Astrocyte (in vitro differentiated cells and primary cell): Measurements from ENCODE around the gene CCDC69. TPM values are rescaled to one million over a fixed set of nuclear protein-coding genes. Genes with fewer than 3 reads are reported as not detected.

ENCODE experiments used
- DNase-seq: peaks from one replicate; pipeline ENCODE4 v3.0.0-alpha.2; 2010; ENCODE audit warnings: low read depth
- FAIRE-seq: peaks from 2 replicates; lab custom pipeline; 2011; peaks lifted over from hg19 to GRCh38; lab: Jason Lieb, UNC
- H2AFZ ChIP-seq: 2 replicates; pipeline ENCODE4 v1.6.0; 2012; ENCODE audit warnings: low read depth, low read length, inconsistent platforms
- H3K27ac ChIP-seq: 2 replicates; pipeline ENCODE4 v1.5.1; 2011; ENCODE audit warnings: low read depth, low read length, inconsistent platforms
- H3K27me3 ChIP-seq: 2 replicates; pipeline ENCODE4 v1.6.0; 2011; ENCODE audit warnings: low read length, inconsistent platforms; ENCODE audit not compliant: insufficient read depth
- H3K36me3 ChIP-seq: 2 replicates; pipeline ENCODE4 v1.5.1; 2011; ENCODE audit warnings: low read length, inconsistent platforms; ENCODE audit not compliant: insufficient read depth
- H3K4me1 ChIP-seq: 2 replicates; pipeline ENCODE4 v1.5.1; 2011; ENCODE audit warnings: low read length, inconsistent platforms; ENCODE audit not compliant: insufficient read depth
- H3K4me2 ChIP-seq: 2 replicates; pipeline ENCODE4 v1.6.0; 2012; ENCODE audit warnings: low read length, inconsistent platforms
- H3K4me3 ChIP-seq: 2 replicates; pipeline ENCODE4 v1.5.1; 2011; ENCODE audit warnings: low read depth, mild to moderate bottlenecking, low read length, inconsistent platforms; ENCODE audit not compliant: insufficient read depth
- H3K79me2 ChIP-seq: 2 replicates; pipeline ENCODE4 v1.6.0; 2012; ENCODE audit warnings: mild to moderate bottlenecking, low read length, inconsistent platforms; ENCODE audit not compliant: insufficient read depth
- H3K9ac ChIP-seq: 2 replicates; pipeline ENCODE4 v1.6.0; 2012; ENCODE audit warnings: mild to moderate bottlenecking, low read length, inconsistent platforms
- H3K9me3 ChIP-seq: 2 replicates; pipeline ENCODE4 v1.5.1; 2012; ENCODE audit warnings: low read depth, mild to moderate bottlenecking, low read length, inconsistent platforms; ENCODE audit not compliant: insufficient read depth
- H4K20me1 ChIP-seq: 2 replicates; pipeline ENCODE4 v1.6.0; 2012; ENCODE audit warnings: low read length, inconsistent platforms; ENCODE audit not compliant: insufficient read depth
- H3K27ac Mint-ChIP-seq: one replicate; pipeline ENCODE4 v1.8.0; 2021; ENCODE audit warnings: mild to moderate bottlenecking, mixed read lengths; ENCODE audit not compliant: unreplicated experiment
- H3K27me3 Mint-ChIP-seq: one replicate; pipeline ENCODE4 v1.8.0; 2021; ENCODE audit warnings: low read depth, mixed read lengths; ENCODE audit not compliant: unreplicated experiment
- H3K36me3 Mint-ChIP-seq: one replicate; pipeline ENCODE4 v1.8.0; 2021; ENCODE audit warnings: low read depth, mixed read lengths; ENCODE audit not compliant: unreplicated experiment
- H3K4me1 Mint-ChIP-seq: one replicate; pipeline ENCODE4 v1.8.0; 2021; ENCODE audit warnings: low read depth, mixed read lengths; ENCODE audit not compliant: unreplicated experiment
- H3K4me3 Mint-ChIP-seq: one replicate; pipeline ENCODE4 v1.8.0; 2021; ENCODE audit warnings: mild to moderate bottlenecking, moderate library complexity, mixed read lengths; ENCODE audit not compliant: unreplicated experiment
- H3K9me3 Mint-ChIP-seq: one replicate; pipeline ENCODE4 v1.8.0; 2021; ENCODE audit warnings: mild to moderate bottlenecking, mixed read lengths; ENCODE audit not compliant: unreplicated experiment
- CTCF ChIP-seq: IDR thresholded peaks from 2 replicates; pipeline ENCODE4 v1.5.1; 2011; ENCODE audit warnings: low read depth, mild to moderate bottlenecking, inconsistent platforms, low read length, moderate library complexity; ENCODE audit not compliant: insufficient read depth
- EZH2 ChIP-seq: IDR thresholded peaks from 2 replicates; pipeline ENCODE4 v1.6.1; 2012; ENCODE audit warnings: mild to moderate bottlenecking, low read length, inconsistent platforms; ENCODE audit not compliant: insufficient read depth
- total RNA-seq: library from RNA; stranded (reverse); gene quantifications from 2 replicates; pipeline ENCODE4 v1.2.1, GENCODE V29; 2021

Gene CCDC69
- total RNA-seq, 1 donor from 2014 or later: 4.1 TPM

- Histone ChIP-seq H3K4me1 (peaks cover 5% of the 10 kb centered on the region), H3K4me3 (no peak overlapping the region), H3K79me2 (no peaks in the 10 kb centered on the region), H3K9me3 (no peaks in the 10 kb centered on the region), H3K27me3 (no peaks in the 10 kb centered on the region), H3K9ac (no peak overlapping the region), H3K4me2 (no peak overlapping the region), H3K36me3 (no peaks in the 10 kb centered on the region), H4K20me1 (no peaks in the 10 kb centered on the region), H2AFZ (no peak overlapping the region), H3K27ac (no peak overlapping the region)
- no peak for TF ChIP-seq EZH2
- TF ChIP-seq CTCF: no peak
- no peak for FAIRE-seq
- Mint-ChIP-seq H3K27me3 (no peaks in the 10 kb centered on the region), H3K4me3 (no peak overlapping the region), H3K4me1 (peaks cover 11% of the 10 kb centered on the region), H3K36me3 (peaks cover 2% of the 10 kb centered on the region), H3K27ac (no peak overlapping the region), H3K9me3 (peaks cover 5% of the 10 kb centered on the region)
- no peak for DNase-seq
Observed at GRCh38 chr5:151259931-151260330, 36.0 kb upstream of the CCDC69 start.

GRCh38 chr5:151258816-151259215 is 34.9 kb upstream of the CCDC69 start:
- Histone ChIP-seq H3K79me2 (no peaks in the 10 kb centered on the region), H3K27me3 (no peaks in the 10 kb centered on the region), H3K36me3 (no peaks in the 10 kb centered on the region), H3K27ac (no peak overlapping the region), H3K4me1 (peaks cover under 1% of the 10 kb centered on the region), H3K9me3 (no peaks in the 10 kb centered on the region), H3K4me3 (no peak overlapping the region), H3K4me2 (no peak overlapping the region), H3K9ac (no peak overlapping the region), H4K20me1 (no peaks in the 10 kb centered on the region), H2AFZ (no peak overlapping the region)
- TF ChIP-seq EZH2: no peak
- TF ChIP-seq CTCF: no peak
- peaks cover 2% of the 10 kb centered on the region for H3K36me3 Mint-ChIP-seq
- no peak overlapping the region for H3K4me3 Mint-ChIP-seq
- FAIRE-seq (no peak), DNase-seq (no peak)
- no peaks in the 10 kb centered on the region for H3K27me3 Mint-ChIP-seq
- H3K27ac Mint-ChIP-seq: no peak overlapping the region
- H3K9me3 Mint-ChIP-seq: peaks cover 5% of the 10 kb centered on the region
- peaks cover 7% of the 10 kb centered on the region for H3K4me1 Mint-ChIP-seq

GRCh38 chr5:151258201-151258611 is 34.3 kb upstream of the CCDC69 start:
- peaks cover 7% of the 10 kb centered on the region for H3K4me1 ChIP-seq
- H3K4me2 ChIP-seq: no peak overlapping the region
- no peak for FAIRE-seq
- H3K4me3 ChIP-seq: no peak overlapping the region
- H3K79me2 ChIP-seq: peaks cover 5% of the 10 kb centered on the region
- TF ChIP-seq CTCF (no peak), EZH2 (no peak)
- H3K27me3 ChIP-seq: no peaks in the 10 kb centered on the region
- no peak overlapping the region for H3K9ac ChIP-seq
- H3K9me3 ChIP-seq: no peaks in the 10 kb centered on the region
- no peak for DNase-seq
- no peaks in the 10 kb centered on the region for H3K36me3 ChIP-seq
- Mint-ChIP-seq H3K27ac (no peak overlapping the region), H3K27me3 (no peaks in the 10 kb centered on the region), H3K4me3 (no peak overlapping the region), H3K36me3 (peaks cover 2% of the 10 kb centered on the region), H3K4me1 (peaks cover 11% of the 10 kb centered on the region), H3K9me3 (peaks cover 5% of the 10 kb centered on the region)
- no peak overlapping the region for H2AFZ ChIP-seq
- H4K20me1 ChIP-seq: no peaks in the 10 kb centered on the region
- no peak overlapping the region for H3K27ac ChIP-seq
